Ectodermal cell (in vitro differentiated cells): ENCODE measurements around the gene KRTDAP.

ENCODE experiments used
- H3K27ac ChIP-seq: 2 replicates; pipeline ENCODE4 v1.7.0; 2013; ENCODE audit warnings: mild to moderate bottlenecking, low read depth, low read length; ENCODE audit not compliant: insufficient read depth, poor library complexity, severe bottlenecking
- H3K27me3 ChIP-seq: 2 replicates; pipeline ENCODE4 v1.7.0; 2013; ENCODE audit warnings: mild to moderate bottlenecking, low read length; ENCODE audit not compliant: insufficient read depth, control insufficient read depth, poor library complexity, severe bottlenecking
- H3K36me3 ChIP-seq: one replicate; pipeline ENCODE4 v1.7.0; 2013; ENCODE audit warnings: low read length; ENCODE audit not compliant: control insufficient read depth, insufficient read depth
- H3K4me1 ChIP-seq: one replicate; pipeline ENCODE4 v1.7.0; 2013; ENCODE audit warnings: low read length; ENCODE audit not compliant: control insufficient read depth, insufficient read depth
- H3K4me3 ChIP-seq: 2 replicates; pipeline ENCODE4 v1.7.0; 2013; ENCODE audit warnings: low read depth, low read length, control low read depth; ENCODE audit not compliant: insufficient read depth
- H3K9me3 ChIP-seq: 2 replicates; pipeline ENCODE4 v1.7.0; 2013; ENCODE audit warnings: mild to moderate bottlenecking, low read length, moderate library complexity; ENCODE audit not compliant: control insufficient read depth
- WGBS, 2 experiments: methylation state at CpG; one replicate each; pipeline ENCODE4 v1.1.7; 2013; ENCODE audit warnings: missing lambda C conversion rate in 2 of 2; 5-methylcytosine and 5-hydroxymethylcytosine counted together

Gene KRTDAP

GRCh38 chr19:35438527-35438926, 51.7 kb downstream of the KRTDAP start:
- WGBS, 2 experiments: 76 to 78% methylated on average over 5 of the region's 5 CpGs
- no peaks in the 10 kb centered on the region for H3K4me1 ChIP-seq
- no peak overlapping the region for H3K27ac ChIP-seq
- H3K36me3 ChIP-seq: no peaks in the 10 kb centered on the region
- no peak overlapping the region for H3K4me3 ChIP-seq
- H3K9me3 ChIP-seq: no peaks in the 10 kb centered on the region
- H3K27me3 ChIP-seq: no peaks in the 10 kb centered on the region

- Histone ChIP-seq H3K36me3 (no peaks in the 10 kb centered on the region), H3K9me3 (no peaks in the 10 kb centered on the region), H3K4me3 (no peak overlapping the region), H3K4me1 (no peaks in the 10 kb centered on the region), H3K27ac (no peak overlapping the region), H3K27me3 (no peaks in the 10 kb centered on the region)
- 95 to 98% methylated on average over 5 of the region's 5 CpGs for WGBS, 2 experiments
Measured at GRCh38 chr19:35438096-35438495, 52.2 kb downstream of the KRTDAP start.

- no peak overlapping the region for H3K27ac ChIP-seq
- no peaks in the 10 kb centered on the region for H3K36me3 ChIP-seq
- H3K4me3 ChIP-seq: no peak overlapping the region
- H3K27me3 ChIP-seq: no peaks in the 10 kb centered on the region
- 93 to 95% methylated on average over 15 of the region's 15 CpGs for WGBS, 2 experiments
- no peaks in the 10 kb centered on the region for H3K9me3 ChIP-seq
- no peaks in the 10 kb centered on the region for H3K4me1 ChIP-seq
Measured at GRCh38 chr19:35437406-35437951, 52.8 kb downstream of the KRTDAP start.
